B cell (primary cell): Measurements from ENCODE around the gene FBN1.

Experiments used
- CTCF ChIP-seq: fragments of 200-600 bp; IDR thresholded peaks from one replicate; pipeline ENCODE4 v1.8.0; 2022; ENCODE audit warnings: antibody characterized with exemption, mild to moderate bottlenecking
- EZH2 ChIP-seq: IDR thresholded peaks from 2 replicates; pipeline ENCODE4 v1.6.1; 2012; ENCODE audit warnings: borderline replicate concordance, low read depth, mild to moderate bottlenecking, moderate library complexity, low read length; ENCODE audit not compliant: insufficient read depth, poor library complexity, severe bottlenecking

DNA sequence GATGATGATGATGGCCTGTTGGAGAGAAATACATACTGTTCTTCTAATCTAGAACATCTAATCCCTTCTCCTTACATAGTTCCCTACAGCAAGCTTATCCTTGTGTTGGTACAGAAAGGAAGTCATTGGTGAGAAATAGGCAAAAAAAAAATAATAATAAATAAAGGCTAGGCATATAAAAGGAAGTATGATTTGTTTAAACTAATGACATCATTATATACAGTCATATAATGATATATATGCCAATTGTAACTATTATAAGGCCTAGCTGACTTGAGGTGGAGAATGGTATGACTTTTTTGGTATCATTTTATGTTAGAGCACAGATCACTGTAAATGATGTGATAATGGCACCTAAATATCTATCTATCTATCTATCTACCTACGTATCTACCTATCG is 171.8 kb downstream of the FBN1 start:
- TF ChIP-seq CTCF (no peak), EZH2 (no peak)
